ENCODE data around the gene CDK2AP2.

Gene CDK2AP2

DNA sequence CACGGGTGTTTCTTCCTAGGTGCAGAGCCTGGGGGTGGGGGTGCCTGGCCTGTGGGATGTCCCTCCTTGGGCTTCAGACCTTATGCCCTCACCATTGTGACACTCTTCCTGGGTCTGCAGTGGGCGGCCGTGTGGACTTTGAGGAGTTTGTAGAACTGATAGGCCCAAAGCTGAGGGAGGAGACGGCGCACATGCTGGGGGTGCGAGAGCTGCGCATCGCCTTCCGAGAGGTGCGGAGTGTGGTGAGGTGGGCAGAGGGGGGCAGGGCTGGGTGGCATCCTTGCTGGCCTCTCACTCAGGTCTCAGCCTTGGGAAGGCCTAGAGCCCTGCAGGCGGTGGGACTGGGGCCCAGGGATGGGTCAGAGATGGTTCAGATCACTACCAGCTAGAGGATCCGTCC, 50.5 kb downstream of the CDK2AP2 start:
- Histone ChIP-seq H3K27me3 (ENCODE audit: insufficient read depth, poor library complexity, severe bottlenecking) (no peaks in the 10 kb centered on the region), H3K9me3 (ENCODE audit: severe bottlenecking) (no peaks in the 10 kb centered on the region), H3K36me3 (ENCODE audit: low read depth) (no peaks in the 10 kb centered on the region), H3K4me3 (ENCODE audit: severe bottlenecking) (no peak overlapping the region), H3K27ac (ENCODE audit: poor library complexity, severe bottlenecking) (no peak overlapping the region), H3K4me1 (ENCODE audit: insufficient read depth, poor library complexity, severe bottlenecking) (no peaks in the 10 kb centered on the region)
- TF ChIP-seq, protein P1, sequence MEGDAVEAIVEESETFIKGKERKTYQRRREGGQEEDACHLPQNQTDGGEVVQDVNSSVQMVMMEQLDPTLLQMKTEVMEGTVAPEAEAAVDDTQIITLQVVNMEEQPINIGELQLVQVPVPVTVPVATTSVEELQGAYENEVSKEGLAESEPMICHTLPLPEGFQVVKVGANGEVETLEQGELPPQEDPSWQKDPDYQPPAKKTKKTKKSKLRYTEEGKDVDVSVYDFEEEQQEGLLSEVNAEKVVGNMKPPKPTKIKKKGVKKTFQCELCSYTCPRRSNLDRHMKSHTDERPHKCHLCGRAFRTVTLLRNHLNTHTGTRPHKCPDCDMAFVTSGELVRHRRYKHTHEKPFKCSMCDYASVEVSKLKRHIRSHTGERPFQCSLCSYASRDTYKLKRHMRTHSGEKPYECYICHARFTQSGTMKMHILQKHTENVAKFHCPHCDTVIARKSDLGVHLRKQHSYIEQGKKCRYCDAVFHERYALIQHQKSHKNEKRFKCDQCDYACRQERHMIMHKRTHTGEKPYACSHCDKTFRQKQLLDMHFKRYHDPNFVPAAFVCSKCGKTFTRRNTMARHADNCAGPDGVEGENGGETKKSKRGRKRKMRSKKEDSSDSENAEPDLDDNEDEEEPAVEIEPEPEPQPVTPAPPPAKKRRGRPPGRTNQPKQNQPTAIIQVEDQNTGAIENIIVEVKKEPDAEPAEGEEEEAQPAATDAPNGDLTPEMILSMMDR (IDR thresholded peaks at IDR 0.05; ENCODE audit: poor library complexity, severe bottlenecking): no peak
- ATAC-seq (ENCODE audit: low read depth) (no peak), DNase-seq (ENCODE audit: low spot score) (no peak)
